ENCODE results near the gene CACNG8.

DNA sequence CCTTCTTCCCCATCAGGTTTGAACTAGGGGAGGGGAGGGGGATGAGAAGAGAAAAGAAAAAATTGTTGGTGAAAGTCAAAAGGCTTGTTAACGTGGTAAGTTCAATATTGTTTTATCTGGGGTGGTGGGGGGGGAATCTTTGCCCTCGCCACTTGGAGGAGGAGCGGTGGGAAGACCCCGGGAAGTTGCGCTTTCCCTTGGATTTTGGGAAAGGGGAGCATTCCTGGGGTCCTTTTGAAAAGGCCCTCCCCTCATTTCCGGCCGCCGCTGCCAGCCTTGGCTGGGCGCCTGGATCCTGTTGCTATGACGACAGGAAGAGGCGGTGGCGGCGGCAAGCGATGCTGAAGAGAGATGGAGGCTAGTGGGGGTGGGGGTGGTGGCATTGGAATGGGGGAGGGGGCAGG is 4.6 kb upstream of the CACNG8 start:
- TF ChIP-seq, protein P1, sequence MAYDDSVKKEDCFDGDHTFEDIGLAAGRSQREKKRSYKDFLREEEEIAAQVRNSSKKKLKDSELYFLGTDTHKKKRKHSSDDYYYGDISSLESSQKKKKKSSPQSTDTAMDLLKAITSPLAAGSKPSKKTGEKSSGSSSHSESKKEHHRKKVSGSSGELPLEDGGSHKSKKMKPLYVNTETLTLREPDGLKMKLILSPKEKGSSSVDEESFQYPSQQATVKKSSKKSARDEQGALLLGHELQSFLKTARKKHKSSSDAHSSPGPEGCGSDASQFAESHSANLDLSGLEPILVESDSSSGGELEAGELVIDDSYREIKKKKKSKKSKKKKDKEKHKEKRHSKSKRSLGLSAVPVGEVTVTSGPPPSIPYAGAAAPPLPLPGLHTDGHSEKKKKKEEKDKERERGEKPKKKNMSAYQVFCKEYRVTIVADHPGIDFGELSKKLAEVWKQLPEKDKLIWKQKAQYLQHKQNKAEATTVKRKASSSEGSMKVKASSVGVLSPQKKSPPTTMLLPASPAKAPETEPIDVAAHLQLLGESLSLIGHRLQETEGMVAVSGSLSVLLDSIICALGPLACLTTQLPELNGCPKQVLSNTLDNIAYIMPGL (CRISPR knock-in tag; IDR thresholded peaks at IDR 0.05): no peak
- TF ChIP-seq JUN (CRISPR knock-in tag; IDR thresholded peaks at IDR 0.05) (no peak), NFE2L1 (CRISPR knock-in tag; IDR thresholded peaks at IDR 0.05) (no peak)

Data from WTC11 (cell line).